Activated naive CD4-positive, alpha-beta T cell treated with anti-CD3 and anti-CD28 coated beads, Interleukin-2, amount 10 ng/mL, durations not matched to agents 7 days and 5 days (primary cell): Measurements from ENCODE around the gene JUP.
A peak's percentile ranks its signal among the peaks of the same experiment; 100 is the strongest.
"Not testable (repeated sequence)": the region's sequence is repeated elsewhere in the genome, so short reads cannot be mapped to it uniquely, and the experiment has no call there.

Experiments used
- CTCF ChIA-PET: fragments of 350-600 bp; sonication (Branson Sonifier 250); formaldehyde crosslinking; loops from one replicate; lab custom pipeline; 2021; ENCODE audit warnings: antibody characterized with exemption; lab: Charles Lee
- DNase-seq: peaks from one replicate; pipeline ENCODE4 v3.0.0-alpha.2; 2020
- H3K27ac Mint-ChIP-seq: one replicate; pipeline ENCODE4 v1.8.0; 2021; ENCODE audit warnings: mild to moderate bottlenecking, moderate library complexity, mixed read lengths
- H3K27me3 Mint-ChIP-seq: one replicate; pipeline ENCODE4 v1.8.0; 2021; ENCODE audit warnings: mild to moderate bottlenecking, mixed read lengths
- H3K36me3 Mint-ChIP-seq: one replicate; pipeline ENCODE4 v1.8.0; 2021; ENCODE audit warnings: mixed read lengths
- H3K4me1 Mint-ChIP-seq: one replicate; pipeline ENCODE4 v1.8.0; 2021; ENCODE audit warnings: mixed read lengths
- H3K4me3 Mint-ChIP-seq: one replicate; pipeline ENCODE4 v1.8.0; 2021; ENCODE audit warnings: mild to moderate bottlenecking, moderate library complexity, mixed read lengths
- H3K9me3 Mint-ChIP-seq: one replicate; pipeline ENCODE4 v1.8.0; 2021; ENCODE audit warnings: mixed read lengths

Gene JUP

DNA sequence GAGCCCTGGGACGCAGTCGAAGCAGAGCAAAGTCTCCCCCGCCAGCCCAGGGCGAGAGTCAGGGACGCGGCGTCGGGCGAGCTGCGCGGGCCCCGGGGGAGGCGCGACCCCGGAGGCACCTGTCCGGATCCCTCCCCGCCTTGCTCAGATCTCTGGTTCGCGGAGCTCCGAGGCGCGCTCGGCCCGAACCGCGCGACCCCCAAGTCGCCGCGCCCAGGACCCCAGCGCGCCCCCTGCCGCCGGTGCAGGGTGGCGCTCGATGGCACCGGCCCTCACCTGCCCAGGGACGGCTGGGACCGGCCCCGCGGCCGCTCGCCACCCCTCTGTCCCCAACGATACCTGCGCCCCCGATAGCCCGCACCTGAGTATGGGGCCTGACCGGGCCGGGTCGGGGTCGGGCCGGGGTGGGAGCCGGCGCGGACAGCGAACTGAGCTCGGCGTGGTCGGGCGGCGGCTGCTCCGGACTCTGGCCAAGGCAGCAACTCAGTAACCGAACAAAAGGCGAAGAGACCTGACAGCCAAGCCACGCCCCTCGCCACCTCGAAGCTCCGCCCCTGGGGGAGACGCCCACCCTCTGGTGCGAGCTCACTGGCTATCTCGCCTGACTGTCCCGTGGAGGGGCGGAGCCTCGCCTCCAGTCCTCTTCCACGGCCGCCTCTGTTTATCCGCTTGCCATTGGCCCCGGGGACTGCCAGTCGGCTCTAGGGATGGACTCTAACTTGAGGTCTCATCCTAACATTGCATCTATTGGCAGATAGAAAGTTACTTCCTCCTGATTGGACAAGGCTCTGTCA is at the start of gene JUP:
Gene JUP (minus strand): TSS at position 485 of the 794 bp plus-strand sequence. CDS start 14,857 bp downstream, outside the sequence.
- Mint-ChIP-seq H3K27me3 (peaks cover 93% of the 10 kb centered on the region), H3K4me1 (peaks cover 30% of the 10 kb centered on the region), H3K27ac (no peak within 1 kb of the TSS), H3K4me3 (peak within 1 kb of the TSS; percentile 59), H3K9me3 (no peaks in the 10 kb centered on the region), H3K36me3 (no peaks in the 10 kb centered on the region)
- peak; percentile 92 for DNase-seq
- CTCF ChIA-PET, result interaction anchor here (0.6 to 3.4 kb wide), 6 partner anchors 8 to 156 kb away, joined by 3 to 14 read pairs (median 3); no protein-coding TSS in a partner anchor

DNA sequence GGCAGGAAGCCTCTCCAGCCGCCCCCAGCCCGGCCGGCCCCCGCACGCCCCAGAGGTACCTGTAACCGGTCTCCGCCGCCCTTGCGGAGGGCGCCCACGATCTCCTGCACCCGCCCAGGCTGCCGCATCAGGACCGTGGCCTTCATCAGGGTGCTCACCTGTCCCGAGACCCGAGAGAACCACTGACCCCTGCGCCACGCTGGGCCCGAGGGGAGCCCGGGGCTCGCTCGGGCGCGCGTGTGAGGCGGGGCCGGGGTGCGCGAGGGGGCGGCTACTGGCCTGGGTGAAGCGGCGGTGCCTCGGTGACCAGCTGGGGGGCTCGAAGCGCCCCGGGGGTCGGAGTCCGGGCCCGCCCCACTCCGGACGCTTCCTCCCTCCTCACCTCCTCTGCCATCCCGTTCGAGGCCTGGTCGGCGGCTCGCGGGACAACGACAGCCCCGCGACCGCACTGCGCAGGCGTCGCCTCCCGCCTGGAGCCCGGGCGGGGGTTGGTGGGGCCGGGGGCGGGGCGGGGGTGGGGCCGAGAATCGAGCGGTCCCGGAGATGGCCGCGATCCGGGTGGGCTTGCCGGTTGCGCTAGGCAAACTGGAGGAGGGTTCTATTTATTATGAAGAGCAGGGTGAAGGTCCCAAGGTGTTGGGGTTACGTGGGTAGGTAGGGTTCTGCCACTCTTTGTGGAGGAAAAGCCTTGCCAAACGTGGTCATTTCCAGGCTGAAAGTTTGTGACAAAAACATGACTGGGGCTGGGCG is 49.5 kb upstream of the JUP start, which contains the start of gene NT5C3B:
Gene NT5C3B (minus strand): TSS at position 433 of the 750 bp plus-strand sequence. CDS start 39 bp downstream, at position 394.
- Mint-ChIP-seq H3K36me3 (peaks cover 7% of the 10 kb centered on the region), H3K4me3 (peak within 1 kb of the TSS; percentile 78), H3K9me3 (no peaks in the 10 kb centered on the region), H3K4me1 (peaks cover 16% of the 10 kb centered on the region), H3K27ac (peak within 1 kb of the TSS; percentile 74), H3K27me3 (peaks cover 37% of the 10 kb centered on the region)
- peak; percentile 64 for DNase-seq
- CTCF ChIA-PET, result interaction anchor here (1.3 kb wide), 1 partner anchor 24 kb away, joined by 4 read pairs; the partner anchor contains the start of gene P3H4

DNA sequence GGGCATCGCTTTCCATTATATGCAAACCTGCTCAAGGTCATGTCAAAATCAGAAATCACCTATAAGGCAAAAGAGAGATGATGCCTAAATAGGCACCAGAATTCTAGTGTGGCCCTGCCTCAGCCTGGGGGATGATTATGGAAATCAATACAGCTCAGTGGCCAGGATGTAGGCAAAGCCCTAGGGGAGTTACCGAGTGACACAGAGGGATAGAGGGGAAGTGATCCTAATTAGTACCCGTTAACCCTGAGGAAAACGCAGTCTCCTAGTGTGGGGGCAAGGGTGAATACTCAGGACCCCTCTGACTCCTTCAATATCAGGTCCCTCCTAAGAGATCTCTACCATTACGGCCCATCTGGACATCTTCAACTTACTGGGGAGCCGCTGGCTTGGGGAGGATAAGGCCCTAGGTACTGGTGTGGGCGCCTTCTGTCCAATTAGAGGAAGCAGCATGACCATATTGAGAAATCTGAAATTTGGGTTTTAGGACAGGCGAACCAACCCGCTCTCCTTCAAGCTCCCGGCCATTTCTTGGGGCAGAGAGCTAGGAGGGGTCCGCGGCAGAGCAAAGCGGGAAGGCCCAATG is 48.8 kb upstream of the JUP start:
- Mint-ChIP-seq H3K27ac (no peak overlapping the region), H3K36me3 (peaks cover 7% of the 10 kb centered on the region), H3K4me3 (peak overlapping the region; percentile 78), H3K4me1 (peaks cover 16% of the 10 kb centered on the region), H3K9me3 (no peaks in the 10 kb centered on the region), H3K27me3 (peaks cover 34% of the 10 kb centered on the region)
- DNase-seq, result no peak
- CTCF ChIA-PET, result interaction anchor here (1.3 kb wide), 1 partner anchor 24 kb away, joined by 4 read pairs; the partner anchor contains the start of gene P3H4

DNA sequence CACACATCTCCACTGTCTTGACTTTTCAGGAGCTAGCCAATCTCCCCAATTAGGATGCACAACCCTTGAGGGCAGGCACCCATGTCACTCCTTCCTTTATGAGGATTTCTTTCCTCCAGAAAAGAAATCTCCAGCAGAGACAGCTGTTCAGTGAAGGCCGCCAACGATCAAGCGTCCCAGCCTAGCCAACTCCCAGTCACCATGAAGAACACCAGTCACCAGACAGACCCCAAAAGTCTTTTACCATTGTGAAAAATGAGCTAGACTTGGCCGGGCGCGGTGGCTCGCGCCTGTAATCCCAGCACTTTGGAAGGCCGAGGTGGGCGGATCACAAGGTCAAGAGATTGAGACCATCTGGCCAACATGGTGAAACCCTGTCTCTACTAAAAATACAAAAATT is 43.5 kb upstream of the JUP start:
- H3K27me3 Mint-ChIP-seq, H3K9me3 Mint-ChIP-seq, H3K27ac Mint-ChIP-seq, H3K4me3 Mint-ChIP-seq, DNase-seq, H3K36me3 Mint-ChIP-seq, H3K4me1 Mint-ChIP-seq: not testable (repeated sequence)
- CTCF ChIA-PET, result interaction anchor here (1.6 kb wide), 1 partner anchor 19 kb away, joined by 5 read pairs; the partner anchor contains the start of gene P3H4

DNA sequence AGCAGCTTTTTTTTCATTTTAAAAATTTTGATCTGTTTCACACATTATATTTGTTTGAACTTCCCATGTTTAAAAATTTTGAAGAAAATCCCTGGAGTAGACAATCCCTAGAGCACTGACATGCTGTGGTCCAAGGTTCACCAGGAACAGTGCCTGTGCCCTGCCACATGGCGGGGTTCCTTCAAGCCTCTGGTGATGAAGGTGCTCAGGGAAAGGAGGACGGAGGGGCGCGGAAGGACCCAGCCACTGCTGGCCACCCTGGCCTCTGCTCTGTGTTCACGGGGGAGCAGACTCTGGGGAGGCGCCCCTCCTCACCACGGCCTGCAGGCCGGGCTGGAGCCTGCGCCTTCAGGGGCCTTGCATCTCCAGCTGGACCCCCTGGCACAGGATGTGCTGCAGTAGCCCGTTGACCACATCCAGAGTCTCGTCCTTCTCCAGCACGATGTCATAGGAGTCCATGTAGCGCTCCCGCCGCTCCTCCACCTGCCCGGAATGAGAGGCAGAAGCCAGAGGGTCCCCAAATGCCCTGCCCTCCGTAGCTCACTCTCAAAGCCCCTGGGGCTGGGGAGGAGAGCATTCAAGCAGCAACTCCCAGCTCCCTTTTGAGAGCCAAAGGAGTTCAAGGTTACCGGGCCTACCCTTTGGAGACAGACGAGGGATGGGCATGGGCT is 38.8 kb upstream of the JUP start:
- Mint-ChIP-seq H3K27me3 (no peaks in the 10 kb centered on the region), H3K27ac (no peak overlapping the region), H3K4me3 (no peak overlapping the region), H3K4me1 (no peaks in the 10 kb centered on the region), H3K36me3 (no peaks in the 10 kb centered on the region), H3K9me3 (no peaks in the 10 kb centered on the region)
- DNase-seq, result no peak
- CTCF ChIA-PET, result no interaction called here

DNA sequence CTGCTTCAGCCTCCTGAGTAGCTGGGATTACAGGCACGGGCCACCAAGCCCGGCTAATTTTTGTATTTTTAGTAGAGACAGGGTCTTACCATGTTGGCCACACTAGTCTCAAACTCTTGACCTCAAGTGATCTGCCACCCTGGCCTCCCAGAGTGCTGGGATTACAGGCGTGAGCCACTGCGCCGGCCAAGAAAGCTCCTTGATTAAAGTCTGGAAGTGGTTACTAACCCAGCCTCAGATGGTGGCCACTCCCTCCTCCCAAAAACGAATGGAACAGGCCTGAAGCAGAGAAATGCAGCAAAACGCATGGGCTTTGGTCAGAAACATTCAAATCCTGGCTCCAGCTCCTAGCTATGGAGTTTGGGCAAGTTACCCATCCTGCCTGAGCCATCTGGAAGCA is 37.6 kb upstream of the JUP start:
- Mint-ChIP-seq H3K36me3 (no peaks in the 10 kb centered on the region), H3K9me3 (no peaks in the 10 kb centered on the region), H3K27me3 (no peaks in the 10 kb centered on the region), H3K4me3 (no peak overlapping the region), H3K4me1 (no peaks in the 10 kb centered on the region), H3K27ac (no peak overlapping the region)
- CTCF ChIA-PET, result interaction anchor here (1.3 kb wide), 1 partner anchor 12 kb away, joined by 4 read pairs; the partner anchor contains the start of gene P3H4
- no peak for DNase-seq

DNA sequence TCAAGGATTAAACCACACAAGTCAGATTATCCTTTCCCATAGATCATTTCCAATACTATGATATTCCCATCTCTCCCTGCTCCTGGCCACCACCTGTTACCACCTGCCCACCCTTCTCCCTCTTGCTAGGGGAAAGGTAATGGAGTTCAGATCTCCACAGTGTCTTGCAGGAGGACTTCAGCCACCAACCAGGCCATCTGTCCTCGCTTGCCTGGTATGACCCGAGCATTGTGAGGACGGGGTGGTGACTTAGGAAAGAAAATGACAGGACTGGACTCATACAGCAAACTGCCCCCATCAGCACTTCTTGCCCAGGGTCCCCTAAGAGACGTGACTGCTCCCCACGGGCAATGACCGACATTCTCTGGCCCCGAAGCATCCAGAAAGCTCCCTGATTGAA is 37.1 kb upstream of the JUP start:
- Mint-ChIP-seq H3K27ac (no peak overlapping the region), H3K27me3 (no peaks in the 10 kb centered on the region), H3K4me3 (no peak overlapping the region), H3K36me3 (no peaks in the 10 kb centered on the region), H3K4me1 (no peaks in the 10 kb centered on the region), H3K9me3 (no peaks in the 10 kb centered on the region)
- CTCF ChIA-PET, result interaction anchor here (1.3 kb wide), 1 partner anchor 12 kb away, joined by 4 read pairs; the partner anchor contains the start of gene P3H4
- no peak for DNase-seq

DNA sequence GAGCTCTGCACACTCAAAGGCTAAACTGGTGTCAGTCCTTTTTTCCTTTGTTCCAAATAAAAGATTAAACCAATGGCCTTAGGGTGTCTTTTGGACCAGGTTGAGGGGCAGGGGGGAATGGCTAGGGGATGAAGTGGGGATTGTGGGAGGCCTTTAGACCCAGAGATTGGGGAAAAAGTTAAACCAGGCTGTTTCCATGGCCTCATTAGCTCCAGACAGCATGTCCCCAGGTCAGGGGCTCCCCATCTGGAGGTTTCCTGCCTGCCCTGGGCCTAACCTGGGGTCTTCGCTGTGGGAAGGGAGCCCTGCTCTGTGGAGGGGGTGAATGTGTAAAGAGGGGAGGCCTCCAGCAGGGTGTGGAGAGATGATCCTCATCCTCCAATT is 36.6 kb upstream of the JUP start:
- Mint-ChIP-seq H3K9me3 (no peaks in the 10 kb centered on the region), H3K4me3 (no peak overlapping the region), H3K27me3 (no peaks in the 10 kb centered on the region), H3K4me1 (no peaks in the 10 kb centered on the region), H3K36me3 (no peaks in the 10 kb centered on the region), H3K27ac (no peak overlapping the region)
- CTCF ChIA-PET, result interaction anchor here (1.3 kb wide), 1 partner anchor 11 kb away, joined by 4 read pairs; the partner anchor contains the start of gene P3H4
- no peak for DNase-seq

DNA sequence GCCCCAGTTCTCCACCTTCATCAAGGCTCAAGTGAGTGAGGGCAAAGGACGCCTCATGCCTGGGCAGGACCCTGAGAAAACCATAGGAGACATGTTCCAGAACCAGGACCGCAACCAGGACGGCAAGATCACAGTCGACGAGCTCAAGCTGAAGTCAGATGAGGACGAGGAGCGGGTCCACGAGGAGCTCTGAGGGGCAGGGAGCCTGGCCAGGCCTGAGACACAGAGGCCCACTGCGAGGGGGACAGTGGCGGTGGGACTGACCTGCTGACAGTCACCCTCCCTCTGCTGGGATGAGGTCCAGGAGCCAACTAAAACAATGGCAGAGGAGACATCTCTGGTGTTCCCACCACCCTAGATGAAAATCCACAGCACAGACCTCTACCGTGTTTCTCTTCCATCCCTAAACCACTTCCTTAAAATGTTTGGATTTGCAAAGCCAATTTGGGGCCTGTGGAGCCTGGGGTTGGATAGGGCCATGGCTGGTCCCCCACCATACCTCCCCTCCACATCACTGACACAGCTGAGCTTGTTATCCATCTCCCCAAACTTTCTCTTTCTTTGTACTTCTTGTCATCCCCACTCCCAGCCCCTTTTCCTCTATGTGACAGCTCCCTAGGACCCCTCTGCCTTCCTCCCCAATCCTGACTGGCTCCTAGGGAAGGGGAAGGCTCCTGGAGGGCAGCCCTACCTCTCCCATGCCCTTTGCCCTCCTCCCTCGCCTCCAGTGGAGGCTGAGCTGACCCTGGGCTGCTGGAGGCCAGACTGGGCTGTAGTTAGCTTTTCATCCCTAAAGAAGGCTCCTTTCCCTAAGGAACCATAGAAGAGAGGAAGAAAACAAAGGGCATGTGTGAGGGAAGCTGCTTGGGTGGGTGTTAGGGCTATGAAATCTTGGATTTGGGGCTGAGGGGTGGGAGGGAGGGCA is 36.0 kb upstream of the JUP start:
- no peak for DNase-seq
- H3K4me3 Mint-ChIP-seq, result no peak overlapping the region
- CTCF ChIA-PET, result interaction anchor here (1.3 kb wide), 1 partner anchor 11 kb away, joined by 4 read pairs; the partner anchor contains the start of gene P3H4
- H3K27me3 Mint-ChIP-seq, result no peaks in the 10 kb centered on the region
- no peaks in the 10 kb centered on the region for H3K4me1 Mint-ChIP-seq
- no peaks in the 10 kb centered on the region for H3K9me3 Mint-ChIP-seq
- no peaks in the 10 kb centered on the region for H3K36me3 Mint-ChIP-seq
- H3K27ac Mint-ChIP-seq, result no peak overlapping the region

DNA sequence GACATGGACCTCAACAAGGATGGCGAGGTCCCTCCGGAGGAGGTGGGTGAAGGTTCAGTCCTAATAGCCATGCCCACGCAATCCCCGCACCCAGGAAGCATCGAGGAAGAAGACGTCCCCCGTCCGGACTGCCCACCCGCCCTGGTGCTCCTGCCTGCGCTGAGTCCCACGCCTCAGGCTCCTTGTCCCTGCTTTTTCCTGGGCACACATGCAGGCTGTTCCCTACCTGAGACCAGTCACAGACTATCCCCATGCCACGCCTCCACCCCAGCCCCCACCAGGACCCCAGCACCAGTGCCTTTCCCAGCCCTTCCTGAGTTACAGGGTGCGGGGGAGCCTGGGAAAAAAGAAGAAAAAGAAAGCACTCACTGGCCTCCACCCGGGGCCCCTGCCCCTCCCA is 35.3 kb upstream of the JUP start:
- Mint-ChIP-seq H3K36me3 (no peaks in the 10 kb centered on the region), H3K4me1 (no peaks in the 10 kb centered on the region), H3K9me3 (no peaks in the 10 kb centered on the region), H3K4me3 (no peak overlapping the region), H3K27me3 (no peaks in the 10 kb centered on the region), H3K27ac (no peak overlapping the region)
- CTCF ChIA-PET, result interaction anchor here (0.6 kb wide), 1 partner anchor 24 kb away, joined by 3 read pairs; no protein-coding TSS in a partner anchor
- no peak for DNase-seq

DNA sequence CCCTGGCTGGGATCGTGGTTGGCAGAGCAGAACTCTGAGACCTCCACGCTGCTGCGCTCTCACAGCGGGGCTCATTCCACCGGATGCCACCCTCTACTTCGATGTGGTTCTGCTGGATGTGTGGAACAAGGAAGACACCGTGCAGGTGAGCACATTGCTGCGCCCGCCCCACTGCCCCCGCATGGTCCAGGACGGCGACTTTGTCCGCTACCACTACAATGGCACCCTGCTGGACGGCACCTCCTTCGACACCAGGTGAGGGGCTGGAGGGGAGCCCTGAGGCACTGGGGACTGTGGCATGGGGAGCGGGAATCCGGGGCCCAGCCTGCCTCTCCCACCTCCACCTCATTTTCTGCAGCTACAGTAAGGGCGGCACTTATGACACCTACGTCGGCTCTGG is 31.5 kb upstream of the JUP start:
- CTCF ChIA-PET, result no interaction called here
- H3K27me3 Mint-ChIP-seq, result peaks cover 10% of the 10 kb centered on the region
- H3K9me3 Mint-ChIP-seq, result no peaks in the 10 kb centered on the region
- H3K27ac Mint-ChIP-seq, result no peak overlapping the region
- peaks cover 3% of the 10 kb centered on the region for H3K4me1 Mint-ChIP-seq
- DNase-seq, result no peak
- no peaks in the 10 kb centered on the region for H3K36me3 Mint-ChIP-seq
- no peak overlapping the region for H3K4me3 Mint-ChIP-seq

DNA sequence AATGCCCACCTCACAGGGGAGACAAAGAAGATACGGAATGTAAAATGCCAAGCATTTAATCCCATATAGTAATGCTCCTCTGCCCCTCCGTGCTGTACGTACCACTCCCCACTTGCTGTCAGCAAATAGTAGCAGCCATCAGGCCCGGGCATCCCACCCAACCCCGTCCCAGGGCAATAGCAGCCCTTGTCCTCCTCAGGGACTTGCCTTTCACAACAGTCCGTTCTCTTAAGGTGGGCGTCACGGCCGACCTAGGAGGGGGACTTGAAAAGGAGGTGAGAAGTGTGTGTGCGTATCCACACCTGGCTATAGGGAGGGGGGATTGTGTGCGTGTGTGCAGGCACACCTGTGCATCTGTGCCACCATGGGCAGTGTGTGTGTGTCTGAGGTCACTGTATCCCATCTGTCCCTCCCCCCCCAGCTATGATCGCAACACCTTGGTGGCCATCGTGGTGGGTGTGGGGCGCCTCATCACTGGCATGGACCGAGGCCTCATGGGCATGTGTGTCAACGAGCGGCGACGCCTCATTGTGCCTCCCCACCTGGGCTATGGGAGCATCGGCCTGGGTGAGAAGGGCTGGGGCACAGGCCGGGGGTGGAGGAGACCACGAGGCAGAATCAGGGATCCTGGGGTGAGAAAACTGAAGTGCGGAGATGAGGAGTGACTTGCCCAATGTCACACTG is 30.3 kb upstream of the JUP start:
- Mint-ChIP-seq H3K27ac (no peak overlapping the region), H3K9me3 (no peaks in the 10 kb centered on the region), H3K27me3 (peaks cover 22% of the 10 kb centered on the region), H3K4me3 (no peak overlapping the region), H3K4me1 (peaks cover 10% of the 10 kb centered on the region), H3K36me3 (no peaks in the 10 kb centered on the region)
- no peak for DNase-seq
- CTCF ChIA-PET, result interaction anchor here (0.5 kb wide), 1 partner anchor 95 kb away, joined by 3 read pairs; no protein-coding TSS in a partner anchor
